HG02642 (cell line): ENCODE results near the gene TRIM74.
"Not testable (repeated sequence)": the region's sequence is repeated elsewhere in the genome, so short reads cannot be mapped to it uniquely, and the experiment has no call there.

Source experiments
- ATAC-seq: cut with Tn5 transposase; IDR thresholded peaks from one replicate; pipeline ENCODE4 v1.9.1; 2021; ENCODE audit warnings: mild to moderate bottlenecking; ENCODE audit not compliant: unreplicated experiment, poor library complexity

The TRIM74 gene

DNA sequence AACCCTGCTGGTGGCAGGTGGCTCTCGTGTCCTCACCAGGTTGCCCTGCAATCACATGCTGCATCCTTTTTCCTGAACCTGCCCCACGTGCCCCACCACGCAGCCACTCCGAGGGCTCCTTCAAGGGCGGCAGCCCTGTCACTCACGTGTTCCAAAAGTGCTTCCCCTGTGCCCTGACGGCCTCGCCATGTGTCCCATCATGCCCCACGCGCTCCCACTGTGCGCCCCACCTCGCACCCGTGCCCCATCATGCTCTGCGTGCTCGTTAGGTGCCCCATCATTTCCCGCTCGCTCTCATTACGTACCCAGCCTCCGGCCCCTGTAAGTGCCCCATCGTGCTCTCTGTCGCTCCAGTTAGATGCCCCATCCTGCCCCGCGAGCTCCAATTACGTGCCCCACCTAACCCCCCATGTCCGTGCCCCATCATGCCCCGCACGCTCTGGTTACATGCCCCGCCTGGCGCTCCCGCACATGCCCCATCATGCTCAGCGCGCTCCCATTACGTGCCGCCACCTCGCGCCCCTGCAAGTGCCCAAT, at the start of gene TRIM74:
TRIM74 (minus strand) TSS at position 487 of the 537 bp plus-strand sequence. CDS start 3,309 bp downstream, outside the sequence.
- ATAC-seq, result not testable (repeated sequence)

GRCh38 chr7:73006491-73006890, 37.2 kb upstream of the TRIM74 start:
- ATAC-seq, result not testable (repeated sequence)

DNA sequence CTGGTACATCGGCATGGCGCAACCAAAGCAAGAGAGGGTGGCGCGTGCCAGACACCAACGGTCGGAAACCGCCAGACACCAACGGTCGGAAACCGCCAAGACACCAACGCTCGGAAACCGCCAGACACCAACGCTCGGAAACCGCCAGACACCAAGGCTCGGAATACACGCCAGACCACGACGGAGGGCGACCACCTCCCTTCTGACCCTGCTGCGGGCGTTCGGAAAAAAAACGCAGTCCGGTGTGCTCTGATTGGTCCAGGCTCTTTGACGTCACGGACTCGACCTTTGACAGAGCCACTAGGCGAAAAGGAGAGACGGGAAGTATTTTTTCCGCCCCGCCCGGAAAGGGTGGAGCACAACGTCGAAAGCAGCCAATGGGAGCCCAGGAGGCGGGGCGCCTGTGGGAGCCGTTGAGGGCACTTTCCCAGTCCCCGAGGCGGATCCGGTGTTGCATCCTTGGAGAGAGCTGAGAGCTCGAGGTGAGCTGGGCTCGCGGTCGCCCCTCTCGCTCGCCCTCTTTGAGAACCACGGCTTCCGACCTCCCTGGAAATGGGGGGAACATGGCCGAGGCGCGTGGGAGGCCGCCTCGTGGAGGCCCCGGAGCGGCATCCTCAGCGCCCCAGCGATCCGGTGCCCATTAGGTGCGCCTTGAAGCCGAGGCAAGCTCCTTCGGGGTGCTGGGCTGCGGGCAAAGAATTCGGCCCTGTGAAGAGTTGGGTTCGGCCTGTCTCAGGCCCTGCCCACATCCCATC, 36.6 kb upstream of the TRIM74 start:
- peak; percentile 84 for ATAC-seq

- peak; percentile 91 for ATAC-seq
Observed at GRCh38 chr7:73005356-73005692, 36.1 kb upstream of the TRIM74 start.

- ATAC-seq, result not testable (repeated sequence)
Observed at GRCh38 chr7:72997887-72998468, 28.7 kb upstream of the TRIM74 start.

DNA sequence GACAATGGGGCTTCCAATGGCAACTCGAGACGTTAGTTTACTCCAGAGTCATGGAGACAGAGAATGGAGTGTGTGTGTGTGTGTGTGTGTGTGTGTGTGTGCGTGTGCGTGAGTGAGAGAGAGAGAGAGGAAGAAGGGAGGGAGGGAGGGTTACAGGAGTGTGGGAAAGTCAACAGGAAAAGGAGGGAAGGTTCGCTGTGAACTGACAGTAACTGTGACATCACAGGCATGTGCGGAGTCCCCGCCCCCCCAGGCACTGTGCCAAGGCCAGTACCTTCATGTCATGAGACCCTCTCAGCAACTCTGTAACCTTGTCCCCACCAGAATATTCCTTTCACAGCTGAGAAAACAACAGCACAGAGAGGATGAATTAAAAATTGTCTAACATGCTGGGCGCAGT, 28.2 kb upstream of the TRIM74 start:
- not testable (repeated sequence) for ATAC-seq

- not testable (repeated sequence) for ATAC-seq
Observed at GRCh38 chr7:72995484-72995883, 26.2 kb upstream of the TRIM74 start.

- not testable (repeated sequence) for ATAC-seq
Observed at GRCh38 chr7:72990146-72990913, 21.1 kb upstream of the TRIM74 start.

GRCh38 chr7:72982084-72982483, 12.8 kb upstream of the TRIM74 start:
- not testable (repeated sequence) for ATAC-seq

DNA sequence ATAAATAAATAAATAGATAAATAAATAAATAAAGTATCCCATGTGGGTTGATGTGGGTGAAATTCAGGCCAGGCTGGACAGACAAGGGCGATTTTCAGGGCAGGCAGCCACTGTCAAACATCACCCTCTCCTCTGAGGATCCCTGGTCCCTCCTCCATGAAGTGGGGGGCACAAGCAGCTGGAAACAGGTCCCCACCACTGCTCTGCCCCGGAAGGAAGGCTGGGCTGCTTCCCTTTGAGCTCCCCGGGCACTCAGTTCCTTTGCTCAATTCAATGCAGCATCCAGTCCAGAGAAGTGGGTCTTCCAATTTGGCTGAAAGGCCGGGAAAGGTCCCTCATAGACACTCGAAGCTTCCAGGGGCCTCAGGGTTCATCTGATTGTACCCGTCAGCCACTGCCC, 11.1 kb upstream of the TRIM74 start:
- ATAC-seq, result not testable (repeated sequence)

GRCh38 chr7:72976434-72976833, 7.2 kb upstream of the TRIM74 start:
- ATAC-seq, result not testable (repeated sequence)

DNA sequence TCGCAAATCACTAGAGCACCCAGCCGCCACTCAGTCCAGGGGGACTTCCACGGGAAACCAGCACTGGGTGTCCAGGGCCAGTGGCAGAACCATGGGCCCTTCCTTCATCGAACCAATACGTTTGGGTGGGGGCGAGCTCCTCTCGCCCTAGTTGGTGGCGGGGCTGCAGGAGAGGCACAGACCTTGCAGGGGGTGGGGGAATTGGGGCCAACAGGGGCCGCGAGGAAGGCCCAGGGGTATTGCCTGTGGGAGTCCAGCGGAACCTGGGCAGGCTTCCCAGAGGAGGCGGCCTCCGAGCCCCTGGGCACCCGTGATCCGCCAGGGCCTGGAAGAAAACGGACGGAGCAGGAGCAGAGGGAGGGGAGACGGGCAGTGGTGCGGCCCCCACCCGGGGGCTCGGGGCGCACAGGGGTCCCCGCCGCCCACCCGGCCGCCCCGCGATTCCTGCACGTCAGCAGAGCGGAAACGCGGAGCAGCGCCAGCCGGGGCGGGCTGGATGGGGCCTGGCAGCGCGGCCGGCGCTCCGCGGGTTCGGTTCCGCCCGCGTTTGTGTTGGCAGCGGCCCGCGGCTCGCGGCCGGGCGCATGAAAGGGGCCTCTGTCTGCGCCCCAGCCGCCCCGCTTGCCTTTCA, 6.5 kb upstream of the TRIM74 start:
- ATAC-seq, result not testable (repeated sequence)

- not testable (repeated sequence) for ATAC-seq
Observed at GRCh38 chr7:72974781-72975180, 5.5 kb upstream of the TRIM74 start.

DNA sequence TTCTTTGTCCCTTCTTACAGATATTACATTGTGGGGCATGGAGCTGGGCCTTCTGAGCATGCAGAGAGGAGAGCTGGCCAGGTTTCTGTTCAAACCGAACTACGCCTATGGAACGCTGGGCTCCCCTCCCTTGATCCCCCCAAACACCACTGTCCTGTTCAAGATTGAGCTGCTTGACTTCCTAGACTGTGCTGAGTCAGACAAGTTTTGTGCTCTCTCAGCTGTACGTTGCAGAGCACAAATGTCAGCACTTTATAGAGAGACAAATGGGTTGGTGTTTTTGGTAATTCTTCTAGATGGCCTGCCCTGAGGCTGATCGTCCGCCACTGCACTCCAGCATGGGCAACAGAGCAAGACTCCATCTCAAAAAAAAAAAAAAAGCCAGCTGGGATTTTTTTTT, 2.2 kb upstream of the TRIM74 start:
- not testable (repeated sequence) for ATAC-seq

DNA sequence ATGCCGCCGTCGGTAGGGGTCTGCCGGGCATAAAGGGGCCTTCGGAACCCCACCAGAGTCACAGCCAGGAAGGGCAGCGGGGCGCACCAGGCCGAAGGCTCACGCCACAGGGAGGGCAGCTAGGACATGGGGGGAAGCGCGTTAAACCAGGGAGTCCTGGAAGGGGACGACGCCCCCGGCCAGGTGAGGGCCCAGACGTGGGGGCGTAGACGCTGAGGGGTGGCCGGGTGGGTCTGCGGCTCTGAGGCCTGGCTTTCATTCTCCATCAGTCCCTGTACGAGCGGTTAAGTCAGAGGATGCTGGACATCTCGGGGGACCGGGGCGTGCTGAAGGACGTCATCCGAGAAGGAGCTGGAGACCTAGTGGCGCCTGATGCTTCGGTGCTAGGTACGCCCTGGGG, 422 bp upstream of the TRIM74 start:
- not testable (repeated sequence) for ATAC-seq

- ATAC-seq, result not testable (repeated sequence)
Observed at GRCh38 chr7:72966892-72967291, 2.4 kb downstream of the TRIM74 start.

DNA sequence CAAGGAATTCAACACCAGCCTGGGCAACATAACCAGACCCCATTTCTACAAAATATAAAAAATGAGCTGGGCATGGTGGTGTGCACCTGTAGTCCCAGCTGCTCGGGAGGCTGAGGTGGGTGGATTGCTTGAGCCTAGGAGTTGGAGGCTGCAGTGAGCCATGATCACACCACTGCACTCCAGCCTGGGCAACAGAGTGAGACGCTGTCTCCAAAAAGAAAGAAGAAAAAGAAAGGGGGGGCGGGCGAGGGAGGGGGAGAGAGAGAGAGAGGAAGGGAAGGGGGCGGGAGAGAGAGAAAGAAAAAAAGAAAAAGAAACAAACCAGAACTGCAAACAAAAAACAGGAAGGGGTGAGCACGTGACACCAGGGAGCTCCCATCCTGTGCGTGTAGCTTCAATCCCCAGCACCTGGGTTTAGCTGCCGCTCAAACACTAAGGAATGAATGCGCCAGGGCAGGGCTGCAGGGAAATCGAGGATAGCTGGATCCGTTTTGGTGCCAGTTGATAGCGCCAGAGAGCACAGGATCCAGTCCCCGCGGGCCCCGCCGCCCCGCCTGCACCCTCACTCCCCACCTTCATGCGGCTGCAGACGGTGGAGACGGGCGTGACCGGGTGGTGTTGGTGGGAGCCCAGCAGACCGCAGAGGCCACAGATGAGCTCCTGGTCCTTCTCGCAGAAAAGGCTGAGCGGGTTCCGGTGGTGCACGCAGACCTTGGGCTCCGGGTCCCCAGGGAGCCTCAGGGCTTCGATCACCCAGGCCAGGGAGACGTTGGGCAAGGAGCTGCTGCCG, 3.9 kb downstream of the TRIM74 start:
- peak; percentile 54 for ATAC-seq

DNA sequence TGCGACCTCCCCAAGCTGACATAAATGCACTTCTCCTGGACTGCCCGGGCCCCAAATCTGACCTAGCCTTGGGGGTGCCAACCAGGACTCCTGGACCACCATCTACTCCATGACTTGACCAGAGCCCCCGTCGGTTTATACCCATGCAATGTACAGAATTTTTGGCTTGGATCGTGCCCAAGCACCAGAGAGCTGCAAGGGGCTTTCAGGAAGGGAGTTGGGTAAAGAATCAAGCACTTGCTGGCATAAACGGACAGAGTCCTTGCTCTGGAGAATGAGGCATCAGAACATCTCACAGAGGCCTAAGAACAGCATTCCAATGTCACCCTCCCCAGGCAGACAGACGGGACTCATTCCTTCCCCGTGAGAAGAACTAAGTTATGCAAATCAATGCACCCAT, 6.2 kb downstream of the TRIM74 start:
- ATAC-seq, result not testable (repeated sequence)

GRCh38 chr7:72961346-72961650, 8.0 kb downstream of the TRIM74 start:
- ATAC-seq, result not testable (repeated sequence)
